Mesothelial cell of epicardium (in vitro differentiated cells): ENCODE data around the gene RER1. TPM values are rescaled to one million over a fixed set of nuclear protein-coding genes. Genes with fewer than 3 reads are reported as not detected.

ENCODE experiments used
- DNase-seq, 2 experiments: peaks; one replicate each; pipeline ENCODE4 v3.0.0; 2021; ENCODE audit warnings: low spot score in 2 of 2; ENCODE audit not compliant: unreplicated experiment in 2 of 2
- H3K27ac Mint-ChIP-seq: 2 replicates; pipeline ENCODE4 v1.8.0; 2021; ENCODE audit warnings: mixed read lengths
- H3K27me3 Mint-ChIP-seq: 2 replicates; pipeline ENCODE4 v1.8.0; 2021; ENCODE audit warnings: low read depth, mixed read lengths
- H3K36me3 Mint-ChIP-seq: 2 replicates; pipeline ENCODE4 v1.8.0; 2021; ENCODE audit warnings: mixed read lengths
- H3K4me1 Mint-ChIP-seq: 2 replicates; pipeline ENCODE4 v1.8.0; 2021; ENCODE audit warnings: mixed read lengths
- H3K4me3 Mint-ChIP-seq: 2 replicates; pipeline ENCODE4 v1.8.0; 2021; ENCODE audit warnings: mild to moderate bottlenecking, moderate library complexity, mixed read lengths
- H3K9me3 Mint-ChIP-seq: 2 replicates; pipeline ENCODE4 v1.8.0; 2021; ENCODE audit warnings: mixed read lengths
- CTCF ChIP-seq: fragments of 200-600 bp; sonication (generic); IDR thresholded peaks from one replicate; pipeline ENCODE4 v1.5.0; 2021; ENCODE audit warnings: antibody characterized with exemption; ENCODE audit not compliant: unreplicated experiment
- total RNA-seq: library from RNA; stranded (reverse); gene quantifications from 3 replicates; pipeline ENCODE4 v1.2.1, GENCODE V29; 2021

The RER1 gene
- total RNA-seq, 1 donor from 2014 or later = 95.1 TPM

DNA sequence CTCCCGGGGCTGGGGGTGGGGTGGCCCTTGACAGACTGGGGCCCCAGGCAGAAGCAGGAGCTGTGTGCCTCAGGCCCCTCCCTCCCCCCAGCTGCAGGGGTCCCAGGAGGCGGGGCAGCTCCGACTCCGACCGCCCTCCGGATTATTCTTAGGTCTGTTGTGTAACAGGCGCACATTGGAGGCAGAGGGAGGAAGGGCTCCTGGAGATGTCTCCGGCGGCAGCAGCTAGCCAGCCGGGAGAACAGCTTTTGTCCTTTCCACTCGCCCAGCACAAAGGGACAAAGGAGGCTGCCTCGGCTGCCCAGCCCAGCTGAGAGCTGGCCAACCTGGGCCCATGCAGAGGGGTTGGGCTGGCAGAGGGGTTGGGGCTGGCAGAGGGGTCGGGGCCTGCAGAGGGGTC lies 54.8 kb downstream of the RER1 start:
- Mint-ChIP-seq H3K4me1 (peaks cover 5% of the 10 kb centered on the region), H3K9me3 (no peaks in the 10 kb centered on the region), H3K36me3 (no peaks in the 10 kb centered on the region), H3K27ac (no peak overlapping the region), H3K27me3 (peaks cover 65% of the 10 kb centered on the region), H3K4me3 (no peak overlapping the region)
- no peak for TF ChIP-seq CTCF
- no peak for DNase-seq

DNA sequence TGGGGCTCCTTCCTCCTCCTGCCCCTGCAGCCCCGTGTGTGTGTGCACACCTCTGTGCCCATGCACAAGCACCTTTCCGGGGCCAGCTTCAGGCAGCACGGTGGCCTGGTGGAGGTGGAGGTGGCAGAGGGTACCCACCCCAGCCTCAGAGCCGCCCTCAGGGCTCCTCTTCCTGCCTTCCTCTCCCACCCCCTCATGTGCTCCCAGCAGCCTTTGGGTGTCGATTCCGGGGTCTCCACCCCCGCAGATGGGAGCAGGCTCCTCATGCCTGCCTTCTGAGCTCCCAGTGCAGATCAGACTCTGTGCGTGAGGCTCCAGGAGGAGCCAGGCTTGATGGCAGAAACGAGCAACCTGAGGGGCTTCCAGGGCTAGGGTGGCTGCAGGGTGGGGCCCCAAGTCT lies 55.2 kb downstream of the RER1 start:
- Mint-ChIP-seq H3K27ac (peak overlapping the region; percentile 34), H3K9me3 (no peaks in the 10 kb centered on the region), H3K36me3 (no peaks in the 10 kb centered on the region), H3K27me3 (peaks cover 60% of the 10 kb centered on the region), H3K4me3 (no peak overlapping the region), H3K4me1 (peaks cover 5% of the 10 kb centered on the region)
- TF ChIP-seq CTCF = no peak
- DNase-seq = no peak

GRCh38 chr1:2447276-2448097 lies 55.8 kb downstream of the RER1 start:
- Mint-ChIP-seq H3K27ac (peak overlapping the region; percentile 34), H3K4me3 (no peak overlapping the region), H3K4me1 (peaks cover 5% of the 10 kb centered on the region), H3K27me3 (peaks cover 54% of the 10 kb centered on the region), H3K9me3 (no peaks in the 10 kb centered on the region), H3K36me3 (no peaks in the 10 kb centered on the region)
- no peak for DNase-seq
- TF ChIP-seq CTCF = no peak

DNA sequence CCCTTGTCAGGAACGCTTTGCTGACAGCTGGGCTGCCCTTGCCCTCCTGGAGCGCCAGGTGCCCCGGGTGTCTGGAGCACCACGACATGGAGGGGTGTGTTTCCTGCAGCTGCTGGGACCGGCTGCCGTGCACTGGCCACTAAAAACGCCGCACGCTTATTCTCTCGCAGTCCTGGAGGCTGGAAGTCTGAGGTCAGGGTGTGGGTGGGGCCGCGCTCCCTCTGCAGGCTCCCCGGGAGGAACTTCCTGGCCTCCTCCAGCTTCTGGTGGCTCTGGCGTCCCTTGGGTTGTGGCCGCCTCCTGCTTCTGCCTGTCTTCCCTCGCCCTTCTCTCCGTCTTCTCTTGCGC lies 56.4 kb downstream of the RER1 start:
- Mint-ChIP-seq H3K4me1 (peaks cover 3% of the 10 kb centered on the region), H3K36me3 (no peaks in the 10 kb centered on the region), H3K9me3 (no peaks in the 10 kb centered on the region), H3K27ac (no peak overlapping the region), H3K4me3 (no peak overlapping the region), H3K27me3 (peaks cover 48% of the 10 kb centered on the region)
- no peak for DNase-seq
- no peak for TF ChIP-seq CTCF

DNA sequence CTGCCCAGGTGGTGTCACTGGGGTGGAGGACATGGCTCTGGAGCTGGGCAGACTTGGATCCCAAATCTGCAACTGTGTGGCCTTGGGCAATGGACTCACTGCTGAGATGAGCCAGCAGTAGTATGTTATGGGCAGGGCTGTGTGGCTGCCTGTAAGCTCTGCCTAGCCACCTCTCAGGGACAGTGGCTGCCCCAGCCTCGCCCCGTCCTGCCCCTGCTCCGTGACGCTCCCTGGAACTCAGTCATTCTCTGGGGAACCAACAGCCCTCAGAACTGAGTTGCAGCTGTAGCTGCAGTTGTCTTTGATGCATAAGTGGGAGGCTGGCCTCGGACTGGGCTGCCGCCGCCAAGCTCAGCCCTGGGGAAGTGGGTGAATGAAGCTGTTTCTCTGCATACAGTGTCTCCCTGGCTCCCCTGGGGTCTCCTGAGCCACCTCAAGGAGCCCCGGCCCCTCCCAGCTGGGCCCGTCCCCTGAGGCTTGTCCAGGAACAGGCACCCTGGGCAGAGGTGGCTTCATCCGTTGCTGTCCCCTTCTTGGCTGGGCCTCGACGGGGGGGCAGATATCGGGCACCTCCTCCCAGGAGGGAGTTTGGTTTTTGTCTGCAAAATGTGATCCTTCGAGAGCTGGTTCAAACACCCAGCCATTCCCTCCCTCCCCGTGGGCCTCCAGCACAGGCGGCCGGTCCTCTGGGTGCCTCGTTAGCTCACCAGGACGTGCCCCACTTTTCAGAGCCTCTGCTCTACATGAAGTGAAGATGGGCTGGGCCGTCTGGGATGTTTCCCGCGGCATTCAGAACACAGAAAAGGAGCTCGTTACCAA lies 58.2 kb downstream of the RER1 start:
- H3K4me1 Mint-ChIP-seq = peaks cover 3% of the 10 kb centered on the region
- peaks cover 37% of the 10 kb centered on the region for H3K27me3 Mint-ChIP-seq

More for the DNA sequence above, 58.2 kb downstream of the RER1 start:
- no peaks in the 10 kb centered on the region for H3K9me3 Mint-ChIP-seq
- DNase-seq = no peak
- H3K36me3 Mint-ChIP-seq = no peaks in the 10 kb centered on the region
- H3K4me3 Mint-ChIP-seq = no peak overlapping the region
- no peak for TF ChIP-seq CTCF
- no peak overlapping the region for H3K27ac Mint-ChIP-seq
